Natural killer cell (primary cell): ENCODE data around the gene KRT3. TPM values are rescaled to one million over a fixed set of nuclear protein-coding genes. Genes with fewer than 3 reads are reported as not detected.

Experiments used
- ATAC-seq, 3 donors: fragments of 150-1000 bp in 2 of 3; fragments of 200-7000 bp in 1 of 3; cut with Tn5 transposase; 1 replicate in 1 of 3; 2 replicates in 2 of 3; pipeline ENCODE4 v1.10.0; 2021; ENCODE audit warnings: mild to moderate bottlenecking in 2 of 3, moderate library complexity in 2 of 3
- DNase-seq, 2 donors: peaks; one replicate each; pipeline versions ENCODE4 v3.0.0 to v3.0.0-alpha.2; 2013 to 2021; ENCODE audit warnings: mixed read lengths in 1 of 2
- H3K27ac ChIP-seq: one replicate; pipeline ENCODE4 v1.5.1; 2013; ENCODE audit warnings: mild to moderate bottlenecking, low read length
- H3K27me3 ChIP-seq: one replicate; pipeline ENCODE4 v1.6.1; 2013; ENCODE audit warnings: low read length; ENCODE audit not compliant: control insufficient read depth, insufficient read depth
- H3K36me3 ChIP-seq: one replicate; pipeline ENCODE4 v1.6.1; 2013; ENCODE audit warnings: low read length; ENCODE audit not compliant: control insufficient read depth, insufficient read depth
- H3K4me1 ChIP-seq: one replicate; pipeline ENCODE4 v1.6.1; 2013; ENCODE audit warnings: low read length; ENCODE audit not compliant: control insufficient read depth, insufficient read depth
- H3K4me3 ChIP-seq: one replicate; pipeline ENCODE4 v1.5.1; 2013; ENCODE audit warnings: low read length
- H3K9me3 ChIP-seq: one replicate; pipeline ENCODE4 v1.6.1; 2013; ENCODE audit warnings: low read length; ENCODE audit not compliant: control insufficient read depth, insufficient read depth
- H3K27ac Mint-ChIP-seq, 2 donors: one replicate each; pipeline ENCODE4 v1.8.0; 2022; ENCODE audit warnings: mild to moderate bottlenecking in 2 of 2, mixed read lengths in 2 of 2, moderate library complexity in 1 of 2
- H3K27me3 Mint-ChIP-seq, 2 donors: one replicate each; pipeline ENCODE4 v1.8.0; 2022; ENCODE audit warnings: low read depth in 2 of 2, mixed read lengths in 2 of 2
- H3K36me3 Mint-ChIP-seq: one replicate; pipeline ENCODE4 v1.8.0; 2022; ENCODE audit warnings: mixed read lengths
- H3K4me1 Mint-ChIP-seq, 2 donors: one replicate each; pipeline ENCODE4 v1.8.0; 2022; ENCODE audit warnings: mixed read lengths in 2 of 2
- H3K4me3 Mint-ChIP-seq: one replicate; pipeline ENCODE4 v1.8.0; 2022; ENCODE audit warnings: mild to moderate bottlenecking, moderate library complexity, mixed read lengths
- H3K9me3 Mint-ChIP-seq, 2 donors: one replicate each; pipeline ENCODE4 v1.8.0; 2022; ENCODE audit warnings: mixed read lengths in 2 of 2
- CTCF ChIP-seq: fragments of 200-600 bp; IDR thresholded peaks from one replicate; pipeline ENCODE4 v1.8.0; 2022; ENCODE audit warnings: antibody characterized with exemption
- WGBS: methylation state at CpG from one replicate; pipeline ENCODE4 v1.1.7; 2013; ENCODE audit warnings: missing lambda C conversion rate; ENCODE audit not compliant: insufficient coverage; 5-methylcytosine and 5-hydroxymethylcytosine counted together
- intact Hi-C: fragments of 100-400 bp; cut with micrococcal nuclease; formaldehyde crosslinking; loops from one replicate; pipeline ENCODE4 v1.14.2; 2022
- total RNA-seq, 4 donors: library from RNA; stranded (reverse); fragments of 120-200 nt in 1 of 4; gene quantifications; one replicate each; pipeline versions ENCODE4 v1.2.3 to v1.2.4, GENCODE V29; 2013 to 2022

KRT3 gene
- total RNA-seq, 3 donors from 2014 or later (not counting 1 experiment from before 2014, with no cell fraction given) = not detected

GRCh38 chr12:52768479-52769200, 27.3 kb downstream of the KRT3 start:
- Mint-ChIP-seq H3K36me3 (no peaks in the 10 kb centered on the region), H3K4me1 (peaks cover 0 to 4% of the 10 kb centered on the region in 2 donors), H3K27ac (no peak overlapping the region), H3K9me3 (no peaks in the 10 kb centered on the region), H3K27me3 (peaks cover 14% of the 10 kb centered on the region in 2 donors), H3K4me3 (no peak overlapping the region)
- H3K9me3 ChIP-seq = no peaks in the 10 kb centered on the region
- DNase-seq (no peak), ATAC-seq (no peak)
- H3K4me3 ChIP-seq = no peak overlapping the region
- H3K27ac ChIP-seq = no peak overlapping the region
- H3K27me3 ChIP-seq = no peaks in the 10 kb centered on the region
- intact Hi-C loops = no loop called here
- no peaks in the 10 kb centered on the region for H3K36me3 ChIP-seq
- no peak for TF ChIP-seq CTCF
- H3K4me1 ChIP-seq = no peaks in the 10 kb centered on the region
- 88% methylated on average over 10 of the region's 10 CpGs for WGBS

GRCh38 chr12:52767427-52767826, 28.5 kb downstream of the KRT3 start:
- no peak overlapping the region for H3K4me3 Mint-ChIP-seq
- peaks cover 11 to 14% of the 10 kb centered on the region in 2 donors for H3K27me3 Mint-ChIP-seq
- no peak for TF ChIP-seq CTCF
- DNase-seq = no peak
- no peaks in the 10 kb centered on the region for H3K4me1 Mint-ChIP-seq
- 82% methylated on average over 3 of the region's 3 CpGs for WGBS
- H3K27ac Mint-ChIP-seq = no peak overlapping the region
- H3K36me3 Mint-ChIP-seq = no peaks in the 10 kb centered on the region
- Histone ChIP-seq H3K27me3 (no peaks in the 10 kb centered on the region), H3K9me3 (no peaks in the 10 kb centered on the region), H3K36me3 (no peaks in the 10 kb centered on the region), H3K4me1 (no peaks in the 10 kb centered on the region), H3K27ac (no peak overlapping the region), H3K4me3 (no peak overlapping the region)
- intact Hi-C loops = no loop called here
- H3K9me3 Mint-ChIP-seq = no peaks in the 10 kb centered on the region
- no peak for ATAC-seq

GRCh38 chr12:52767020-52767379, 28.9 kb downstream of the KRT3 start:
- intact Hi-C loops = no loop called here
- Mint-ChIP-seq H3K27me3 (peaks cover 11 to 13% of the 10 kb centered on the region in 2 donors), H3K9me3 (no peaks in the 10 kb centered on the region), H3K4me3 (no peak overlapping the region), H3K27ac (no peak overlapping the region), H3K36me3 (no peaks in the 10 kb centered on the region), H3K4me1 (no peaks in the 10 kb centered on the region)
- Histone ChIP-seq H3K4me1 (no peaks in the 10 kb centered on the region), H3K27ac (no peak overlapping the region), H3K27me3 (no peaks in the 10 kb centered on the region), H3K4me3 (no peak overlapping the region), H3K9me3 (peaks cover 3% of the 10 kb centered on the region), H3K36me3 (no peaks in the 10 kb centered on the region)
- WGBS = 86% methylated on average over 1 of the region's 1 CpG
- no peak for TF ChIP-seq CTCF
- DNase-seq (no peak), ATAC-seq (no peak)
